Measurements from ENCODE around the gene RUSF1.

Gene RUSF1

DNA sequence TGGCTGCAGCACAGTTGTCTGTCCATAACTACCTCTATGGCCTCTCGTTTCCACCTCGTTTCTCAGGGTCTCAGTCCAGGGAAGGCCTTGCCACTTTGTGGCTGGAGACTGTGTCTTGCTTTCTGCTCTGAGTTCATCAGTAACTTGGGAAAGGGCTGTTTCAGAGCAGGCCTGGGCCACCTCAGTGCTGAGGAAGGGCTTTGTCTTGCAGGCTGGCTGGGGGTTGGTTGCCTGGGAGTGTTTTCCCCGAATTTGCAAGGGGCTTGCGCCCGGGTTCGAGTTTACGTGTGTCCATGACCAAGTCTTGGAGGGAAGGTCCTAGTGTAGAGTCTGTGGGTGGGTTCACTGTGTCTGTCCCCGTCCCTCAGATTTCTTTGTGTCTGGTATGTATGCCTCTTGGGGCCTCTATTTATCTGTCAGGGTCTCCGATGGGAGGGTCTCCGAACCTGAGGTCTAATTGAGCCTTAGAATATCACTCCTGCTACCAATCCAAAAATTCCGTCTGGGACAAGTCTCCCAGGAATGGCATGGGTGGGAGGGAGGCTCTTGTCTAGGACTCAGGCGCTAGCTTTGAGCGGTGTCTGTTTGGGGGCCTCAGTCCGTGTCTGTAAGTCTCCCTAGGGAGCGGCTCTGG, 36.8 kb downstream of the RUSF1 start:
- DNase-seq (ENCODE audit: extremely low read depth in 1 of 2, low read depth in 1 of 2) = no peak

DNA sequence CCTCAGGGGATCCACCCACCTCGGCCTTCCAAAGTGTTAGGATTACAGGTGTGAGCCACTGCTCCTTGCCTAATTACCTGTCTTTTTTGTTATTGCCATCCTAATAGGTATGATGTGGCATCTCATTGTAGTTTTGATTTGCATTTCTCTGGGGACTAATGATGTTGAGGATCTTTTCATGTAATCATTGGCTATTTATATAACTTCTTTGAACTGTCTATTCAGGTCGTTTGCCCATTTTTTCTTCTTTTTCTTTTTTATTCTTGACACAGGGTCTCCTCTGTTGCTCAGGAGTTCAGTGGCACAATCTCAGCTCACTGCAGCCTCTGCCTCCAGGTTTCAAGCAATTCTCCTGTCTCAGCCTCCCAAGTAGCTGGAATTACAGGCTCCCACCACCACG, 37.6 kb downstream of the RUSF1 start:
- DNase-seq (ENCODE audit: extremely low read depth in 1 of 2, low read depth in 1 of 2) = no peak

GRCh38 chr16:31467858-31468257, 40.3 kb downstream of the RUSF1 start:
- no peak for DNase-seq (ENCODE audit: extremely low read depth in 1 of 2, low read depth in 1 of 2)

DNA sequence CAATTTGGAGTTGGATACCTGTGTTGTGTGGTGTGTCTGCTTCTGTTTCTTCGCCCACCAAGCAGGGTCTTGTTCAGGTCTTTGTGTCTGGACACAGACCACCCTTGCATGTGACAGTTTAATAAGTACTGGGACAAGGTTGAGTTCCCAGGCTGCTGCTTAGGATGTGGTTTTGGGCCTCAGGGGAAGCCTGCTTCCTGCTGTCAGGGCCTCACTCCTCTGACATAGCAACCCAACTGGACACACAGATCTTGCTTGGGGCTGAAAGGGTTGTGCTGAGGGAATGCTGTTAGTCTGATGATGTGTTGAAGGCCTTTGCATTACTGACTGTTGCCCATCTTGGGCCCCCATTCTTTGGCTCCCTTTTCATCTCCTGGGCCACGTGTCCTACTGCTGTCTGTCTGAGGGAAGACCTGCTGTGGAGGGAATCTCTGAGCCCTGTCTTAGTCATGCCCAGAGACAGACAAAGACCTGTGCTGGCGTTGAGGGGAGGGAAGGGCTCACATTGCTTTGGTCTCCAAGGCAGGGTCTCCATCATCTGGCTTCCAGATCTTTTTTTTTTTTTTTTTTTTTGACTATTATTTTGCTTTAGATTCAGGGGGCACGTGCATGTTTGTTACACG, 40.9 kb downstream of the RUSF1 start:
- DNase-seq (ENCODE audit: extremely low read depth in 1 of 2, low read depth in 1 of 2) = no peak

GRCh38 chr16:31466381-31466841, 41.8 kb downstream of the RUSF1 start:
- DNase-seq (ENCODE audit: extremely low read depth in 1 of 2, low read depth in 1 of 2) = no peak

DNA sequence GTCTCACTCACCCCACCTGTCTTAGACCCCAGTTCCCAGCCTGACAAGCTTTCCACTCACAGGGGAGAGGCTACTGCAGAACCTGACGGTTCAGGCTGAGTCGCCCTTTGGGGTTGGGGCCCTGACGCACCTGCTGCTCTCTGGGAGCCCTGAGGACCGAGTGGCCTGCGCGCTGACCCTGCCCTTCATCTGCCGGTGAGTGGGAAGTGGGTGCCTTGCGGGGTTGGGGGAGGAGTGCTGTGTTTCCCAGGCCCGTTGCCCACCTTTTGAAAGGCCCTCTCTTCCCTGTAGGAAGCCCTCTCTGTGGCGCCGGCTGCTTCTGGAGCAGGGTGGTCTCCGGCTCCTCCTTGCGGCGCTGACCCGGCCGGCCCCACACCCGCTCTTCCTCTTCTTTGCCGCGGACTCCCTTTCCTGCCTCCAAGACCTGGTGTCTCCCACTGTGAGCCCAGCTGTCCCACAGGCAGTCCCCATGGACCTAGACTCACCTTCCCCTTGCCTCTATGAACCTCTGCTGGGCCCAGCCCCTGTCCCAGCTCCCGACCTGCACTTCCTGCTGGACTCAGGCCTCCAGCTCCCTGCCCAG, 42.3 kb downstream of the RUSF1 start:
- no peak for DNase-seq (ENCODE audit: extremely low read depth in 1 of 2, low read depth in 1 of 2)

GRCh38 chr16:31464781-31465260, 43.4 kb downstream of the RUSF1 start:
- no peak for DNase-seq (ENCODE audit: extremely low read depth in 1 of 2, low read depth in 1 of 2)

DNA sequence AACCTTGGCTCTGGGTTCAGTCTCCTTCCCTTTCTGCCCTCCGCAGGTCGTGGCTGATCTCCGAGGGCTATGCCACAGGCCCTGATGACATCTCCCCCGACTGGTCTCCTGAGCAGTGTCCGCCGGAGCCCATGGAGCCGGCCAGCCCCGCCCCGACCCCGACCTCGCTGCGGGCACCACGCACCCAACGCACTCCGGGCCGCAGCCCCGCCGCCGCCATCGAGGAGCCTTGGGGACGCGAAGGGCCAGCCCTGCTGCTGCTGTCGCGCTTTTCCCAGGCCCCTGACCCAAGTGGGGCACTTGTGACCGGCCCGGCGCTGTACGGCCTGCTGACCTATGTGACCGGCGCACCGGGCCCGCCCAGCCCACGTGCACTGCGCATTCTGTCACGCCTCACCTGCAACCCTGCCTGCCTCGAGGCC, 43.8 kb downstream of the RUSF1 start:
- no peak for DNase-seq (ENCODE audit: extremely low read depth in 1 of 2, low read depth in 1 of 2)

GRCh38 chr16:31461921-31462804, 46.0 kb downstream of the RUSF1 start:
- no peak for DNase-seq (ENCODE audit: extremely low read depth in 1 of 2, low read depth in 1 of 2)

GRCh38 chr16:31461201-31461920, 46.8 kb downstream of the RUSF1 start:
- DNase-seq (ENCODE audit: extremely low read depth in 1 of 2, low read depth in 1 of 2) = no peak

DNA sequence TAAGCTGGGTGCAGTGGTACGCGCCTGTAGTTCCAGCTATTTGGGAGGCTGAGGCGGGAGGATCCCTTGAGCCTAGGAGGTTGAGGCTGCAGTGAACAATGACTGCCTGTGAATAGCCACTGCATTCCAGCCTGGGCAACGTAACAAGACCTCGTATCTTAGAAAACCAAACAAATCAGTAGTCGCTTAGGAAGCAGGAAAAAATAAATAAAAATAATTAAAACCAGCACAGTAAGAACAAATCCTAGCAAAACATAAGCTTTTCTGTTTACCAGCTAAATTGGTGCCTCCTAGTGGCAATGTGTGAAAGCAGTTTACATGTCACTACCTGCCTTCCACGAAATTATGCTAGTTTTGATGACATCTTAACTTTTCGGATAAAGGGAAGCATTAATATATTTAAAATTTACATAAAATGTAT, 47.6 kb downstream of the RUSF1 start:
- DNase-seq (ENCODE audit: extremely low read depth in 1 of 2, low read depth in 1 of 2) = no peak

GRCh38 chr16:31459687-31460581, 48.3 kb downstream of the RUSF1 start:
- DNase-seq (ENCODE audit: extremely low read depth in 1 of 2, low read depth in 1 of 2) = peak; percentile 100

DNA sequence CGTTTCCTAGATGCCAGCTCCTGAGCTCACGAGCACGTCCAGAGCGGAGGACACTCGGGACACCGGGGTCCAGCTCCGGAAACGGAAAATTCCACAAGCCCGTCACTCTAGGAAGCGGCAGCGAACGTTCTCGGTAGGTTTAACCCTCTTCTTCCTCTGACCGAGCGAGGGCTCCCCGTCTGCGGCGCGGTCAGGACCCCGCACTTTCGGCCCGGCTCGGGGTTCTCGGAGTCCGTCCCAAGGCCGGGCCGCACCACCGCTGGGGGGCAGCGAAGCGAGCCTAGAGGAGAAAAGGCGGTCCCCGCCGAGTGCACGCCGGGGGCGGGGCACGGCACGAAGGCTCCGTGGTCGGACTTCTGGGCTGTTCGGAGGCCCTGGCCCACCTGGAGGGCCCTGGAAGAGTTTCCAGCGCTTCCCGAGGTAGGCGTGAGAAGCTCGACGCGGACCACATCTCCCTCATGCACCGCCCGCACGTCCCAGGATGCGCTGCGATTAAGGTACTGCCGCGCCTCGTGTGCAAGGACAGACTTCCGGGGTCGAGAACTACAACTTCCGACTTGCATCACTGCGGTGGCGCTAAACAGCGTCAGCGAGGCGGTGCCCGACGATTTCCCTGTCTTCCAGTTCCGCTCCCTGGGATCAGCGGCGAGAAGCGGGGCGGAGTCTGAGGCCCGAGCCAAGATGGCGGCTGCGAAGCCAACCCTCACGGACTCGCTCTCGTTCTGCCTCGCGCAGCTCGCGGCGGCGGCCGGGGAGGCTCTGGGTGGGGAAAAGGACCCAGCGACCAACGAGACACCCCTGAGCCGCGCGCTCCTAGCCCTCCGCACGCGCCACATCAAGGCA, 49.1 kb downstream of the RUSF1 start, which contains the start of gene ARMC5:
TSS of gene ARMC5 (plus strand) at position 658 of the 843 bp plus-strand sequence. CDS start at position 682, 24 bp downstream.
- DNase-seq (ENCODE audit: extremely low read depth in 1 of 2, low read depth in 1 of 2) = peak; percentile 90 to 97

GRCh38 chr16:31458073-31458843, 49.9 kb downstream of the RUSF1 start:
- DNase-seq (ENCODE audit: extremely low read depth in 1 of 2, low read depth in 1 of 2) = peak in 1 of 2 donors; percentile 28

- no peak for DNase-seq (ENCODE audit: extremely low read depth in 1 of 2, low read depth in 1 of 2)
Measured at GRCh38 chr16:31456988-31457360, 51.2 kb downstream of the RUSF1 start.

DNA sequence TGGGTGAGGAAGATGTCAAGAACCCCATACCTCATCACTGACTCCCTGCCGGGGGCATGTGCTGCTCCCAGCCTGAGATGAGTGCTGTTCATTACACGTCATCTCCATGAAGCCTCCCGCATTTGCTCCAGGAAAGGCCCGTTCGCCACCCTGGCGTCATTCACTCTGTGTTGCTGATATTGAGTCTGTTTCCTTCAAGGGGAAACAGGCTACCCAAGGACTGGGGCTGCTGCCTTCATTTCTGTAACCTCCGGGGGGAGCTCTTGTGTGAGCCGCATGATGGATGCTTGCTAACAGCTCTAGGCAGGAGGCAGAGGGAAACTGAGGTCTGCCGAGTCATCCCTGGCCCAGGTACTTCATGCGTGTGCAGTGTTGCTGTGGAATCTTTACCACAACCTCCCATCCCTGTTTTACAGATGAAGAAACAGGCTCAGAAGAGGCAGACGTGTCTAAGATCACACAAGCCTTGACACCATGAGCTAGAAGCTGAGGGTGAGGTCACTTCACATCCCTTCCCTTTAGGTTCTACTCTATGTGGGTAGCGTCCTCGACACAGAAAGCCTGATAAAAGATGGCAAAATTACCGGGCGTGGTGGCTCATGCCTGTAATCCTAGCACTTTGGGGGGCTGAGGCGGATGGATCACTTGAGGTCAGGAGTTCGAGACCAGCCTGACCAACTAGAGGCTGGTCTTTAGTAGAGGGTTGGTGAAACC, 52.4 kb downstream of the RUSF1 start:
- DNase-seq (ENCODE audit: extremely low read depth in 1 of 2, low read depth in 1 of 2) = no peak

Measured in activated CD8-positive, alpha-beta memory T cell treated with anti-CD3 and anti-CD28 coated beads for 1 hour (primary cell).